Prostate gland (tissue), 2 donors: ENCODE data around the gene EXOC3L1. TPM values are rescaled to one million over a fixed set of nuclear protein-coding genes. Genes with fewer than 3 reads are reported as not detected.

ENCODE experiments used
- DNase-seq: peaks from one replicate; pipeline ENCODE4 v3.0.0-alpha.2; 2019; ENCODE audit warnings: low spot score
- H3K27ac ChIP-seq, 2 donors: fragments of 200-600 bp; sonication (generic); 2 replicates each; pipeline ENCODE4 v1.5.1; 2017 to 2019
- H3K27me3 ChIP-seq: fragments of 200-600 bp; sonication (generic); replicated peaks from 2 replicates; pipeline ENCODE4 v1.5.1; 2019; ENCODE audit not compliant: insufficient read depth
- H3K36me3 ChIP-seq, 2 donors: fragments of 200-600 bp; sonication (generic); 1 replicate in 1 of 2; 2 replicates in 1 of 2; pipeline versions ENCODE4 v1.5.1 to v1.8.1; 2017 to 2019
- H3K4me1 ChIP-seq: fragments of 200-600 bp; sonication (generic); replicated peaks from 2 replicates; pipeline ENCODE4 v1.5.1; 2019
- H3K4me3 ChIP-seq, 2 donors: fragments of 200-600 bp; sonication (generic); 2 replicates each; pipeline ENCODE4 v1.5.1; 2017 to 2019
- H3K9me3 ChIP-seq: fragments of 200-600 bp; sonication (generic); 2 replicates; pipeline ENCODE4 v1.5.1; 2017
- CTCF ChIP-seq, 4 experiments: fragments of 200-600 bp in 2 of 4; fragments of 450-650 bp in 2 of 4; sonication (generic) in 2 of 4; IDR thresholded peaks; 1 replicate in 3 of 4; 2 replicates in 1 of 4; pipeline ENCODE4 v1.5.1; 2016 to 2019; ENCODE audit warnings: antibody characterized with exemption in 4 of 4, mild to moderate bottlenecking in 2 of 4, moderate library complexity in 2 of 4
- POLR2A ChIP-seq: fragments of 450-650 bp; IDR thresholded peaks from one replicate; pipeline ENCODE4 v1.6.1; 2016; ENCODE audit warnings: antibody characterized with exemption, mild to moderate bottlenecking
- POLR2AphosphoS5 ChIP-seq: sonication (generic); formaldehyde crosslinking; IDR thresholded peaks from one replicate; pipeline ENCODE4 v1.6.1; 2017; ENCODE audit warnings: antibody characterized with exemption
- WGBS: methylation state at CpG from one replicate; pipeline ENCODE4 v1.1.5; 2018; 5-methylcytosine and 5-hydroxymethylcytosine counted together
- intact Hi-C: fragments of 100-400 bp; cut with DNase I; formaldehyde crosslinking; loops from one replicate; pipeline ENCODE4 v1.14.2; 2022
- total RNA-seq, 2 donors: library from RNA; depleted of rRNA; stranded (reverse); fragments of >200 nt; gene quantifications; one replicate each; pipeline ENCODE4 v1.1.0, GENCODE V29; 2016

The EXOC3L1 gene
- total RNA-seq, 2 donors from 2014 or later = 1.1 to 8.2 TPM

DNA sequence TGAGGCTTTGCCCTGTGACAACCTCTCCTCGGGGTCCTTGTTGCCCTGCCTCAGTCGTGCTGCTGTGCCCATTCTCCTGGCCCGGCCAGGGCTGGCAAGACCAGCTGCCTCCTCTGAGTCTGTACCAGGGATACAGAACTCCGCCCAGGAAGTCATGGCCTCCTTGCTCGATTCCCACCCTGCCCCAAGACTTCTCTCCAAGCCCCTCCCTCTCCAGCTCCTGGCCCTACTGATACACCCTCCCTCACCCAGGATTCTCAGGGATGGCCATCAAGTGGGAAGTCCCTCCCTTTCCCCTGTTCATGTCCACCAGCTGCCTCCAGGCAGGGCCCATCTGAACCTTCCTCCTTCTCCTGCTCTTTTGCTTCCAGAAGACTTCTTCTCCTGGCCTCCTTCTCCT lies 25.8 kb upstream of the EXOC3L1 start:
- H3K36me3 ChIP-seq = no peaks in the 10 kb centered on the region
- no peak overlapping the region for H3K27ac ChIP-seq
- H3K4me3 ChIP-seq = no peak overlapping the region
- TF ChIP-seq POLR2A (no peak), CTCF (IDR thresholded peaks at IDR 0.05) (no peak), POLR2AphosphoS5 (no peak)
- no peak for DNase-seq
- no peaks in the 10 kb centered on the region for H3K27me3 ChIP-seq
- WGBS = 79% methylated on average over 5 of the region's 5 CpGs
- H3K9me3 ChIP-seq = no peaks in the 10 kb centered on the region
- no peaks in the 10 kb centered on the region for H3K4me1 ChIP-seq
- intact Hi-C loops = no loop called here

DNA sequence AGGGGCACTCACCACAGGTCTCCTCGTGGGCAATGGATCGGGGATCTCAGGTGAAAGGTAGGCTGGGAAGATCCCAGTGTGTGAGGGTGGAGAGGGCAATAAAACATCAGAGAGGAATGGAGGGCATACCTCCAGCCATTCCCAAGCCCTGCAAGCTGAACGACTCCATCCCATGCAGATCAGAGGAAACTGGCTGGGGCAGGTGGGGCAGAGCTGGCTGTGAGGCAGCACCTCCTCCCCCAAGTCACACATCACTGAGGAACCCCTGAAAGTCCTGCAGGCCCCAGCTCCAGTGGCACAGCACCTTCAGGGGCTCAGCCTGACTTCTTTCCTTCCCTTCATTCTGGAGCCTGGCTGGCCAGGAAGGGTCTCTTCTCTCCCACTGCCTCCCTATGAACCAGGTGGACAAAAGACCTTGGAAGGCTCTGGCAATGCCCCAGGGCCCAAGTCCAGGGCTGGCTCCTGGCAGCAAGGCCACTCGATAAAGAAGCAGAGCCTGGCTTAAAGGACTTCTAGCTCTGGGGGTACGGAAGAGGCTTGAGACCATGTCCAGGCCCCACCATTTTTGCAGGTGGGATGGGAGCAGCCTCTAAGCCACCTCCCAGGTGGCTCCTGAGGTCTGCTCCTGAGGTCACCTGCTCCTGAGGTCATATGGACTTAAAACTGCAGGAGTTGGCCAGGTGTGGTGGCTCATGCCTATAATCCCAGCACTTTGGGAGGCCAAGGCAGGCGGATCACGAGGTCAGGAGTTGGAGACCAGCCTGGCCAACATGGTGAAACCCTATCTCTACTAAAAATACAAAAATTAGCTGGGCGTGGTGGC lies 23.5 kb upstream of the EXOC3L1 start:
- WGBS = 77% methylated on average over 8 of the region's 8 CpGs
- no peak for TF ChIP-seq CTCF (IDR thresholded peaks at IDR 0.05)
- TF ChIP-seq POLR2A = no peak
- TF ChIP-seq POLR2AphosphoS5 = no peak
- no peaks in the 10 kb centered on the region for H3K9me3 ChIP-seq

DNA sequence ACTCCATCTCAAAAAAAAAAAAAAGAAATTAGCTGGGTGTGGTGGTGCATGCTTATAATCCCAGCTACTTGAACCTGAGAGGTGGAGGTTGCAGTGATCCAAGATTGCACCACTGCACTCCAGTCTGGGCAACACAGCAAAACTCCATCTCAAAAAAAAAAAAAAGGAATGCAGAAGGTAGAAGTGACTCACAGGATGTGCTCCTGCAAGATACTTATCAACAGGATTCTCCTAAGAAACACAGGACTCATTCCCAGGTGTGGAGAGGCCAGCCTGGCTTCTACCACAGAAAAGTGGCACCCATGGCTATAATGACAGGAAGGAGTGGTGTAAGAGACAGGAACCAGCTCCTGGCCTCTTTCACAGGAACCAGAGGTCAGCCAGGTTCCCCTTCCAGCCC lies 22.8 kb upstream of the EXOC3L1 start:
- no peak for DNase-seq
- no peak overlapping the region for H3K4me3 ChIP-seq
- no peaks in the 10 kb centered on the region for H3K9me3 ChIP-seq
- no peaks in the 10 kb centered on the region for H3K27me3 ChIP-seq
- H3K27ac ChIP-seq = no peak overlapping the region
- intact Hi-C loops = no loop called here
- no peaks in the 10 kb centered on the region for H3K4me1 ChIP-seq
- no peak for TF ChIP-seq CTCF (IDR thresholded peaks at IDR 0.05)
- TF ChIP-seq POLR2A = no peak
- TF ChIP-seq POLR2AphosphoS5 = no peak
- no peaks in the 10 kb centered on the region for H3K36me3 ChIP-seq

More for the DNA sequence above, 23.5 kb upstream of the EXOC3L1 start:
- Histone ChIP-seq H3K4me1 (no peaks in the 10 kb centered on the region), H3K27ac (no peak overlapping the region), H3K27me3 (no peaks in the 10 kb centered on the region), H3K4me3 (no peak overlapping the region), H3K36me3 (no peaks in the 10 kb centered on the region)
- DNase-seq = no peak
- intact Hi-C loops = no loop called here

DNA sequence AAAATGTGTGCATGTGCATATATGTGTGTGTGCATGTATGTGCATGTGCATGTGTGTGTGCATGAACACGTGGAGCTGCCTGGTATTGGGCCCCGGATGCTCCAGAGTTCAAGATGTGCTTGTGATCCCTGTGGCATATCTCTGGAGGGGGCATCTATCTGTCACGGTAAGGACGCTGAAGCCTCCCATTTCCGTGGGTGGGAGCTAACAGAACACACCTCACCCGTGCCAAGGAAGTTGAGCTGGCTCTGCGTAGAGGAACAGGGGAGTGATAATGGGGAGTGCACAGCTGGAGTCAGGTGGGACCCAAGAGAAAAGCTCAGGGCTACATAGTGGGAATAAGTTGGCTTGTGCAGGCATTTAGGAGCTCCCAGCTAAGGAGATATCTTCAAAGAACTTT lies 21.7 kb upstream of the EXOC3L1 start:
- TF ChIP-seq POLR2AphosphoS5 (no peak), CTCF (IDR thresholded peaks at IDR 0.05) (no peak), POLR2A (no peak)
- no peak overlapping the region for H3K27ac ChIP-seq
- no peaks in the 10 kb centered on the region for H3K27me3 ChIP-seq
- H3K4me3 ChIP-seq = no peak overlapping the region
- no peak for DNase-seq
- intact Hi-C loops = no loop called here
- H3K36me3 ChIP-seq = no peaks in the 10 kb centered on the region
- H3K9me3 ChIP-seq = no peaks in the 10 kb centered on the region
- H3K4me1 ChIP-seq = no peaks in the 10 kb centered on the region
- 76% methylated on average over 7 of the region's 7 CpGs for WGBS
